PFSK-1 (cell line): ENCODE measurements around the gene MAGEB4.

Experiments
- POLR2AphosphoS5 ChIP-seq: IDR thresholded peaks from 2 replicates; pipeline ENCODE4 v1.6.1; 2012; ENCODE audit warnings: low read depth, mild to moderate bottlenecking, control low read depth, low read length, moderate library complexity
- REST ChIP-seq, 2 experiments: IDR thresholded peaks; 2 replicates each; pipeline versions ENCODE4 v1.6.1 to v1.8.0; 2011 to 2012; ENCODE audit warnings: low read depth in 2 of 2, low read length in 2 of 2, control low read depth in 1 of 2, inconsistent platforms in 1 of 2, mild to moderate bottlenecking in 1 of 2, moderate library complexity in 1 of 2; ENCODE audit not compliant: insufficient read depth in 1 of 2
- TAF1 ChIP-seq: IDR thresholded peaks from 2 replicates; pipeline ENCODE4 v1.6.1; 2012; ENCODE audit warnings: low read length, control low read depth, borderline replicate concordance; ENCODE audit not compliant: insufficient read depth

- TF ChIP-seq REST (IDR thresholded peaks at IDR 0.05; ENCODE audit: insufficient read depth in 1 of 2, low read depth in 2 of 2, low read length in 2 of 2) = no peak
- TF ChIP-seq POLR2AphosphoS5 = no peak
- no peak for TF ChIP-seq TAF1
Observed at GRCh38 chrX:30212172-30212571, 29.6 kb upstream of the MAGEB4 start.
